Measurements from ENCODE around the gene FAM9C. TPM values are rescaled to one million over a fixed set of nuclear protein-coding genes. Genes with fewer than 3 reads are reported as not detected.

FAM9C gene
- total RNA-seq, 1 donor from 2014 or later = not detected

DNA sequence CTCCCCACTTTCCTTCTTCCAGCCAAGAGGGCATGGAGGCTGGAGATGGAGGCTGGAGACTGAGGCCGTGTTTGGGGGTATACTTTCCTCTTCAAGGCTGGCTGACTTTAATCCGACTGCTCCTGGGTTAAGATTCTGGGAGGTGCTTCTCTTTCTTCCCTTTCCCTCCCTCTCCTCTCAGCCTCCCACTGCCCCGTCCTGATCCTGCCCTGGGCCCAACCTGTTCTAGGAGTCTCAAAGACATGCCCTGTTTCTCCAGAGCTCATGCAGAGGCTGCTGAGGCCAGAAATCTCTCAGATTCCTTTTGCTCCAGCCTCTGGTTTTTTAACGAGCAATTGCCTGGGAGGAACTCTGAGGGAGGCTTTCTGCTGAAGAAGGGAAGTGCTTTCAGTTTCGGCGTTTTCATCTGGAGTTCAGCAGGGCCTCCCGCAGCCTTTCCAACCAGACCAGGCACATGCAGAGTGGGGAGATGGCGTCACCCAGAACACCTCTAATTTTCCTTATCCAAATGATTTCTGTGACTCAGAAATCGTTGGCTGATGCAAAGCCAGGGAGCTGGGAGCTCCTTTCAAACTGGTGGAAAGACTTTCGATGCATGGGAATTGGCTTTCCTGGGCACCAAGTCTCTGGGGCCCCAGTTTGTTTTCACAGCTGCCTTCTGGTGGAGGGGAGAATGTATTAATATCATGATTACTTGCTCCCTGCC is 34.5 kb upstream of the FAM9C start:
- Histone ChIP-seq H3K4me3 (peak overlapping the region in 1 of 2 donors; percentile 35), H3K27ac (peak overlapping the region; percentile 71 to 76), H3K27me3 (no peaks in the 10 kb centered on the region), H3K36me3 (no peaks in the 10 kb centered on the region), H3K4me1 (peaks cover 0 to 7% of the 10 kb centered on the region in 2 donors), H3K9me3 (no peaks in the 10 kb centered on the region)
- DNase-seq (ENCODE audit: low spot score in 2 of 2) = peak; percentile 20 to 78
- intact Hi-C loops (cut with DNase I) = loop anchor here (5.0 kb wide), 2 partner anchors 72 to 102 kb away; partner anchors contain the start of gene TMSB4X
- TF ChIP-seq, protein P1, sequence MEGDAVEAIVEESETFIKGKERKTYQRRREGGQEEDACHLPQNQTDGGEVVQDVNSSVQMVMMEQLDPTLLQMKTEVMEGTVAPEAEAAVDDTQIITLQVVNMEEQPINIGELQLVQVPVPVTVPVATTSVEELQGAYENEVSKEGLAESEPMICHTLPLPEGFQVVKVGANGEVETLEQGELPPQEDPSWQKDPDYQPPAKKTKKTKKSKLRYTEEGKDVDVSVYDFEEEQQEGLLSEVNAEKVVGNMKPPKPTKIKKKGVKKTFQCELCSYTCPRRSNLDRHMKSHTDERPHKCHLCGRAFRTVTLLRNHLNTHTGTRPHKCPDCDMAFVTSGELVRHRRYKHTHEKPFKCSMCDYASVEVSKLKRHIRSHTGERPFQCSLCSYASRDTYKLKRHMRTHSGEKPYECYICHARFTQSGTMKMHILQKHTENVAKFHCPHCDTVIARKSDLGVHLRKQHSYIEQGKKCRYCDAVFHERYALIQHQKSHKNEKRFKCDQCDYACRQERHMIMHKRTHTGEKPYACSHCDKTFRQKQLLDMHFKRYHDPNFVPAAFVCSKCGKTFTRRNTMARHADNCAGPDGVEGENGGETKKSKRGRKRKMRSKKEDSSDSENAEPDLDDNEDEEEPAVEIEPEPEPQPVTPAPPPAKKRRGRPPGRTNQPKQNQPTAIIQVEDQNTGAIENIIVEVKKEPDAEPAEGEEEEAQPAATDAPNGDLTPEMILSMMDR (IDR thresholded peaks at IDR 0.05) = no peak

DNA sequence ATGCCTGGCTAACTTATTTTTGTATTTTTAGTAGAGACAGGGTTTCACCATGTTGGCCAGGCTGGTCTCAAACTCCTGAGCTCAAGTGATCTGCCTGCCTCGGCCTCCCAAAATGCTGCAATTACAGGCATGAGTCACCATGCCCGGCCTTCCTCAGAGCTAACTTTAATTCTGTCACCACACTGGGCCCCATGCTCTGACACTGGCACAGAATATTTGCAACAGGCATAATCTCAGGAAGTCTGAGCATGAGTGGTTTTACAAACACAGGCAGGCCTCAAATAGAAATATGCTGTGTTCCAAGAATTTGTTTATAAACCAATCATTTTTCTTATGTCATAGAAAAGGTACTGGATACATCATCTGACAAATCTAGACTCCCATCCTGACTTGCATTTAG is 32.7 kb upstream of the FAM9C start:
- Histone ChIP-seq H3K27me3 (no peaks in the 10 kb centered on the region), H3K9me3 (no peaks in the 10 kb centered on the region), H3K4me1 (peaks cover 0 to 6% of the 10 kb centered on the region in 2 donors), H3K4me3 (no peak overlapping the region), H3K27ac (peak overlapping the region; percentile 53 to 71), H3K36me3 (no peaks in the 10 kb centered on the region)
- peak; percentile 14 to 71 for DNase-seq (ENCODE audit: low spot score in 2 of 2)
- TF ChIP-seq, protein P1 (IDR thresholded peaks at IDR 0.05) = no peak
- intact Hi-C loops (cut with DNase I) = loop anchor here (5.0 kb wide), 2 partner anchors 70 to 100 kb away; partner anchors contain the start of gene TMSB4X

DNA sequence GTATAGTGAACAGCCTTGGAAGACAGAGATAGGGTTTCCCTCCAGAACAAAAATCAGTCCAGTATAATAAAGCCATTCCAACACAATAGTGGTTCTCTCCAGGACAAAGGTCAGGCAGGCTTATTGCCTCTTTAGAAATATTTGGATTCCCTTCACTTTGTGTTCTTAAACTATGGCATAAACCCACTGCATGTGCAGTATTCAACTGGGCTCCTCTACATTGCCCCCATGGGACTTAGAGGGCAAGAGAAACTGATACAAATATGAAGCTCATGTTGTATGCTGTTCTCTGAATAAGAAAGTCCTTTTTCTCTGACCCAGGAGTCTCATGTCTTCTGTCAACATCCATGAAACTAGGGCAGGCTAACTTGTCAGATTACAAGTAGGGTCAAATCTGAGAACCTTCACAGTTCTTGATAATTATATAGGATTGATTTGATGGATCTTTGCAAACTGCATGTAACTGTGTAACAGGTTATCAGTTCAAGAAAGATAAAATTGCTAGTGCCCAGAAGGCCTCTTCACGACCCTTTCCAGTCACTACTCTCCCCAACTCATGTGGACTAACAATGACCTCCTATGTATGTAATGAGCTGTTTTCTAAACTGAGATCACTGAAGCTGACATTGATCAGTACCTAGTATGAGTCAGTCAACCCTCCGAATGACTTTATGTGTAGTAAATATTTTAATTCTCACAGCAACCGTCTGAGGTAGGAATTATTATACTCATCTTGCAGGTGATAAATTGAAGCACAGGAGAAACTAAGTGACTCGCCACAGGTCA is 31.9 kb upstream of the FAM9C start:
- peaks cover 0 to 5% of the 10 kb centered on the region in 2 donors for H3K4me1 ChIP-seq
- no peak for DNase-seq (ENCODE audit: low spot score in 2 of 2)
- no peak overlapping the region for H3K4me3 ChIP-seq
- no peaks in the 10 kb centered on the region for H3K27me3 ChIP-seq
- H3K36me3 ChIP-seq = no peaks in the 10 kb centered on the region
- no peaks in the 10 kb centered on the region for H3K9me3 ChIP-seq
- intact Hi-C loops (cut with DNase I) = loop anchor here (5.0 kb wide), 2 partner anchors 69 to 99 kb away; partner anchors contain the start of gene TMSB4X
- TF ChIP-seq, protein P1 (IDR thresholded peaks at IDR 0.05) = no peak
- H3K27ac ChIP-seq = peak overlapping the region; percentile 53 to 71

DNA sequence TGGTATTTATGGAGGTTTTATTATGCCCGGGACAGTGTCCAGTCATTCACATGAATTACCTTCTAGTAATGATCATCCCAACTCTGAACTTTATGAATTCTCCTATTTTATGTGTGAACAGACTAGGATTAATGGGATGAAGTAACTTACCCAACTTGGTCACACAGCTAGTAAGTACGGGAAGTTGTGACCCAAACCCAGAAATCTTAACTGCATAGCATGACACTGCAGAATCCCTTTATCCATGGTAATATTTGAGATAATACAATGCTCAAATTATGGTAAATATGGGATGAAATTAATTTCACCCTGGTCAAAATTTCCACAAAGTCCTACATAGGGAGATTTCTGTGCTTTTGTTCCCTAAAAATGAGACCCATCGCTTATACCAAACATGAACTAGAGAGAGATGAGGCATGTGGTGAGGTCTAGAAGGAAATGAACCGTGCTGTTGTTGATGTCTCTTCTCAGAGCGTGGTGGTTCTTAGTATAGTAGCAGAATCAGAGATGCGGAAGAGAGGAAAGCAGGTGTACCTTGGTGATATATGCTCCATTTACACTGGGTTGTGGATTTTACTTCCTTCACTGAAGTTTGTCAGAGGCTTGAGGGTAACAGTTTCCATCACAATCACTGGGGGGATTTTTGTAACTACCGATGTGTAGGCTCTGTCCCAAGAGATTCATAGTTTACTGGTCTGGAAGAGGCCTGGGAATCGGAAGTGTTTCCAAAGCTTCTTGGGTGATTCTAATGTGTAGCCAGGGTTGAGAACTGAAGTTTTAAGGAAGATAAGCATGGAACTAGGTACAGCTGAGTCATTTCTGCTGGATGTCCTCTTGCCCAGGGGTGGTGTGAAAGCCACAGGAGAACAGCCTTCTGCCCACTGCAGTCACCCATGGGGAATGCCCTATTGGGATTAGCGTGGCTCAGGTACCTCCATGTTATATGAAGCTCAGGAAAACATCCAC is 30.2 kb upstream of the FAM9C start:
- intact Hi-C loops (cut with DNase I) = loop anchor here (5.0 kb wide), 2 partner anchors 67 to 97 kb away; partner anchors contain the start of gene TMSB4X
- Histone ChIP-seq H3K9me3 (no peaks in the 10 kb centered on the region), H3K4me3 (no peak overlapping the region), H3K4me1 (no peaks in the 10 kb centered on the region), H3K27me3 (no peaks in the 10 kb centered on the region), H3K27ac (no peak overlapping the region), H3K36me3 (no peaks in the 10 kb centered on the region)
- TF ChIP-seq, protein P1 (IDR thresholded peaks at IDR 0.05) = no peak
- DNase-seq (ENCODE audit: low spot score in 2 of 2) = no peak

Data from ascending aorta (tissue), 2 donors.